GM12892 (cell line): ENCODE data around the gene USP48.

Experiments
- POLR2A ChIP-seq: IDR thresholded peaks from 2 replicates; pipeline ENCODE4 v1.6.1; 2011; ENCODE audit warnings: low read depth, low read length, control low read depth
- POLR2AphosphoS5 ChIP-seq: IDR thresholded peaks from 2 replicates; pipeline ENCODE4 v1.6.1; 2011; ENCODE audit warnings: low read depth, low read length, control low read depth

- TF ChIP-seq POLR2AphosphoS5 (no peak), POLR2A (no peak)
Observed at GRCh38 chr1:21764615-21765423, 18.1 kb downstream of the USP48 start.
